SK-N-SH (cell line): ENCODE measurements around the gene SH3GLB2. TPM values are rescaled to one million over a fixed set of nuclear protein-coding genes. Genes with fewer than 3 reads are reported as not detected.

Experiments used
- CTCF ChIA-PET: fragments of 300-600, 350-600 bp; formaldehyde crosslinking; extraction: SDS; loops from one replicate; lab custom pipeline; 2021; lab: Yijun Ruan, JAX
- POLR2A ChIA-PET: fragments of 350-600 bp; sonication (Branson Sonifier 250); formaldehyde crosslinking; extraction: SDS; loops from one replicate; lab custom pipeline; 2020; ENCODE audit warnings: antibody characterized with exemption, inconsistent platforms; lab: Yijun Ruan, JAX
- DNase-seq: peaks from one replicate; pipeline ENCODE4 v3.0.0; 2012
- H2AFZ ChIP-seq: fragments of 200-600 bp; sonication (generic); 2 replicates; pipeline ENCODE4 v1.8.1; 2016; ENCODE audit warnings: antibody characterized with exemption, mild to moderate bottlenecking, low read depth
- H3F3A ChIP-seq: fragments of 200-600 bp; sonication (generic); replicated peaks from 2 replicates; pipeline ENCODE3; 2016; ENCODE audit warnings: antibody characterized with exemption, mild to moderate bottlenecking; ENCODE audit not compliant: insufficient read depth
- H3K27ac ChIP-seq, 2 experiments: fragments of 200-500 bp in 1 of 2; fragments of 200-600 bp in 1 of 2; sonication (Bioruptor generic) in 1 of 2; sonication (generic), shearing (Covaris generic) in 1 of 2; 2 replicates each; pipeline versions ENCODE4 v1.5.1 to v1.6.1; 2014 to 2016; ENCODE audit warnings: low read depth in 2 of 2, inconsistent platforms in 1 of 2, low read length in 1 of 2, mild to moderate bottlenecking in 1 of 2, mixed read lengths in 1 of 2
- H3K27me3 ChIP-seq: fragments of 200-600 bp; sonication (generic), shearing (Covaris generic); 2 replicates; pipeline ENCODE4 v1.6.1; 2016; ENCODE audit warnings: mixed run types; ENCODE audit not compliant: insufficient read depth
- H3K36me3 ChIP-seq, 2 experiments: fragments of 200-500 bp in 1 of 2; fragments of 200-600 bp in 1 of 2; sonication (Bioruptor generic) in 1 of 2; sonication (generic) in 1 of 2; replicated peaks in 1 of 2; 2 replicates each; pipeline versions ENCODE3 to v1.5.1; 2014 to 2016; ENCODE audit warnings: low read length in 1 of 2, mild to moderate bottlenecking in 1 of 2; ENCODE audit not compliant: insufficient read depth in 2 of 2, control insufficient read depth in 1 of 2
- H3K4me1 ChIP-seq, 2 experiments: fragments of 200-500 bp in 1 of 2; fragments of 200-600 bp in 1 of 2; sonication (Bioruptor generic) in 1 of 2; sonication (generic), shearing (Covaris generic) in 1 of 2; 2 replicates each; pipeline versions ENCODE4 v1.5.1 to v1.6.1; 2014 to 2016; ENCODE audit warnings: low read depth in 1 of 2, low read length in 1 of 2, mixed run types in 1 of 2; ENCODE audit not compliant: insufficient read depth in 2 of 2, control insufficient read depth in 1 of 2
- H3K4me2 ChIP-seq: fragments of 200-600 bp; sonication (generic), shearing (Covaris generic); 2 replicates; pipeline ENCODE4 v1.6.1; 2017; ENCODE audit warnings: mixed run types
- H3K4me3 ChIP-seq, 2 experiments: fragments of 200-500 bp in 1 of 2; fragments of 200-600 bp in 1 of 2; sonication (Bioruptor generic) in 1 of 2; sonication (generic), shearing (Covaris generic) in 1 of 2; 2 replicates each; pipeline versions ENCODE4 v1.5.1 to v1.8.1; 2014 to 2016; ENCODE audit warnings: low read depth in 2 of 2, inconsistent platforms in 1 of 2, low read length in 1 of 2, mild to moderate bottlenecking in 1 of 2, mixed read lengths in 1 of 2, moderate library complexity in 1 of 2
- H3K79me2 ChIP-seq: fragments of 200-600 bp; sonication (generic); 2 replicates; pipeline ENCODE4 v1.8.1; 2017; ENCODE audit warnings: mild to moderate bottlenecking; ENCODE audit not compliant: insufficient read depth
- H3K9ac ChIP-seq: fragments of 200-600 bp; sonication (generic); 2 replicates; pipeline ENCODE4 v1.6.1; 2017; ENCODE audit warnings: mixed run types
- H3K9me2 ChIP-seq: fragments of 200-600 bp; sonication (generic); 2 replicates; pipeline ENCODE4 v1.6.1; 2017; ENCODE audit warnings: mixed run types
- H3K9me3 ChIP-seq: fragments of 200-600 bp; sonication (generic); 2 replicates; pipeline ENCODE4 v1.6.1; 2017; ENCODE audit warnings: mixed run types, mild to moderate bottlenecking, moderate library complexity
- H4K20me1 ChIP-seq: fragments of 200-600 bp; sonication (generic); 2 replicates; pipeline ENCODE4 v1.6.1; 2017; ENCODE audit warnings: mild to moderate bottlenecking, mixed run types; ENCODE audit not compliant: insufficient read depth
- CTCF ChIP-seq: fragments of 200-600 bp; sonication (generic); IDR thresholded peaks from 2 replicates; pipeline ENCODE4 v1.6.1; 2017; ENCODE audit warnings: antibody characterized with exemption, mild to moderate bottlenecking, moderate library complexity
- ELF1 ChIP-seq: IDR thresholded peaks from 2 replicates; pipeline ENCODE4 v1.4.0; 2012
- EP300 ChIP-seq, 2 experiments: IDR thresholded peaks; 2 replicates each; pipeline versions ENCODE4 v1.4.0 to v1.6.1; 2012; ENCODE audit warnings: borderline replicate concordance in 1 of 2, low read depth in 1 of 2, low read length in 1 of 2
- EZH2phosphoT487 ChIP-seq: fragments of 200-600 bp; sonication (generic); IDR thresholded peaks from 2 replicates; pipeline ENCODE4 v1.6.1; 2017; ENCODE audit warnings: low read depth, mixed run types, mild to moderate bottlenecking, antibody characterized with exemption, moderate library complexity, borderline replicate concordance
- FOSL2 ChIP-seq: IDR thresholded peaks from 2 replicates; pipeline ENCODE4 v1.4.0; 2012; ENCODE audit warnings: low read depth, mild to moderate bottlenecking, moderate library complexity, borderline replicate concordance
- JUND ChIP-seq: IDR thresholded peaks from 2 replicates; pipeline ENCODE4 v1.4.0; 2012
- MEF2A ChIP-seq: IDR thresholded peaks from 2 replicates; pipeline ENCODE4 v1.4.0; 2012; ENCODE audit warnings: low read depth, borderline replicate concordance
- NRF1 ChIP-seq: IDR thresholded peaks from 2 replicates; pipeline ENCODE4 v1.6.1; 2012; ENCODE audit warnings: low read depth, mild to moderate bottlenecking, low read length
- POLR2AphosphoS5 ChIP-seq: IDR thresholded peaks from 2 replicates; pipeline ENCODE4 v1.6.1; 2012; ENCODE audit warnings: low read depth, low read length
- RFX5 ChIP-seq: IDR thresholded peaks from 2 replicates; pipeline ENCODE4 v1.6.1; 2012; ENCODE audit warnings: mild to moderate bottlenecking, improper control_type of control experiment, low read length
- SIN3A ChIP-seq: IDR thresholded peaks from 2 replicates; pipeline ENCODE4 v1.6.1; 2012; ENCODE audit warnings: low read depth, mild to moderate bottlenecking, low read length, moderate library complexity, borderline replicate concordance
- TCF12 ChIP-seq: IDR thresholded peaks from 2 replicates; pipeline ENCODE4 v1.4.0; 2012
- TEAD4 ChIP-seq: IDR thresholded peaks from 2 replicates; pipeline ENCODE4 v1.4.0; 2012; ENCODE audit warnings: mild to moderate bottlenecking, borderline replicate concordance; ENCODE audit not compliant: insufficient read depth
- WGBS: methylation state at CpG from one replicate; pipeline ENCODE4 v1.1.6; 2017; ENCODE audit warnings: low lambda C conversion rate; 5-methylcytosine and 5-hydroxymethylcytosine counted together
- polyA plus RNA-seq, 3 experiments: library from polyadenylated mRNA; depleted of rRNA; stranded (reverse); fragments of >200 nt; gene quantifications; 2 replicates each; pipeline ENCODE4 v1.2.3, GENCODE V29; 2012
- TF ChIP-seq, protein P1 (sequence below): IDR thresholded peaks from 2 replicates; pipeline ENCODE4 v1.4.0; 2012; ENCODE audit warnings: low read depth, borderline replicate concordance
- TF ChIP-seq, protein P2 (sequence below): IDR thresholded peaks from 2 replicates; pipeline ENCODE4 v1.6.1; 2012; ENCODE audit warnings: mild to moderate bottlenecking, low read depth, low read length, moderate library complexity

SH3GLB2 gene
- polyA plus RNA-seq, 1 of the 3 experiments (the other 2 are of a cell fraction): 94.4 TPM

DNA sequence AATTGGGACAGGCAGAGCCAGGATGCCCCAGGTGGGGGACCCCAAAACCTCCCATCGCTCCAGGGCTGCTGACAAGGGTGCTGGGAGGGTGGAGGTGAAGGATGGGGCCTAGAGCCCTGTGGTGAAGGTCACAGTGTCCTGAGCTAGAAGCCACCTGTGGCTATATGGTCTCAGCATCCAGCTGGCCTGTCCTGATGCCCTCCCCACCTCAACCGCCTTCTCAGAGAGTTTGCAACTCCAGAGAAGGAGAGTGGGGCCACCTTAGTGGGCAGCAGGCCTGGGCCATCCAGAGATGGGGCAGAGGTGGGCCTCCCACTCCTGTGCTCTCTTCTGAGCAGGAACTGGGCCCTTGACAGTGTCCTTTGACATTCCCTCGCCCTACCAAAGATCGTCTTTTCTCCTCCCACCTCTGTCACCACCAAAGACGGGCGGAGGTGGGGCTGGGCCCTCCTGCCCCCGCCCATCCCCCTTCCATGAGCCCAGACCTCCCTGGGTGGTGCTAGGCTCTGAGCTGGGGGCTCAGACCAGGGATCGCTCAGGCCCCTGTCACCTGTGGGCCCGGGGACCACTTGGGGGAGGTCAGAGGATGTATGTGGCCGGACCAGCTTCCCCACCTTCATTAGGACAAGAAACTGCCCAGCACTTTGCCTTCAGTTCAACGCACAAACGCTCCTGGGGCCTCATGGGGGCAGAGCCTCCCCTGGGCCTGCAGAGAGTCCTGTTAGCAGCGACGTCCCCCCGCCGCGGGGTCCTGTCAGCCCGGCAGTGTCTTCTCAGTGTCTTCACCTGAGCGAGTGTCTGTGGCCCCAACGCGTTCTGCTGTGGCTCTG, 42.8 kb upstream of the SH3GLB2 start:
- TF ChIP-seq, protein P1, sequence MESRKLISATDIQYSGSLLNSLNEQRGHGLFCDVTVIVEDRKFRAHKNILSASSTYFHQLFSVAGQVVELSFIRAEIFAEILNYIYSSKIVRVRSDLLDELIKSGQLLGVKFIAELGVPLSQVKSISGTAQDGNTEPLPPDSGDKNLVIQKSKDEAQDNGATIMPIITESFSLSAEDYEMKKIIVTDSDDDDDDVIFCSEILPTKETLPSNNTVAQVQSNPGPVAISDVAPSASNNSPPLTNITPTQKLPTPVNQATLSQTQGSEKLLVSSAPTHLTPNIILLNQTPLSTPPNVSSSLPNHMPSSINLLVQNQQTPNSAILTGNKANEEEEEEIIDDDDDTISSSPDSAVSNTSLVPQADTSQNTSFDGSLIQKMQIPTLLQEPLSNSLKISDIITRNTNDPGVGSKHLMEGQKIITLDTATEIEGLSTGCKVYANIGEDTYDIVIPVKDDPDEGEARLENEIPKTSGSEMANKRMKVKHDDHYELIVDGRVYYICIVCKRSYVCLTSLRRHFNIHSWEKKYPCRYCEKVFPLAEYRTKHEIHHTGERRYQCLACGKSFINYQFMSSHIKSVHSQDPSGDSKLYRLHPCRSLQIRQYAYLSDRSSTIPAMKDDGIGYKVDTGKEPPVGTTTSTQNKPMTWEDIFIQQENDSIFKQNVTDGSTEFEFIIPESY: no peak
- no peak for TF ChIP-seq CTCF
- TF ChIP-seq POLR2AphosphoS5: no peak
- TF ChIP-seq EZH2phosphoT487: no peak
- no peak for TF ChIP-seq MEF2A
- no peak for TF ChIP-seq TEAD4
- no peak for TF ChIP-seq SIN3A
- WGBS: 86% methylated on average over 13 of the region's 21 CpGs
- ChIA-PET POLR2A (no interaction called here), CTCF (no interaction called here)
- H3K4me3 ChIP-seq: no peak overlapping the region
- H3K27ac ChIP-seq: no peak overlapping the region
- H3K4me2 ChIP-seq: no peak overlapping the region
- H3F3A ChIP-seq: peaks cover 2% of the 10 kb centered on the region
- H3K9me2 ChIP-seq: no peaks in the 10 kb centered on the region
- H2AFZ ChIP-seq: no peak overlapping the region
- H3K4me1 ChIP-seq: peaks cover 0 to 17% of the 10 kb centered on the region in 2 experiments; a peak in 1 of 4 replicates
- no peak for DNase-seq
- H4K20me1 ChIP-seq: no peaks in the 10 kb centered on the region
- no peaks in the 10 kb centered on the region for H3K27me3 ChIP-seq
- no peak overlapping the region for H3K9ac ChIP-seq
- H3K79me2 ChIP-seq: no peaks in the 10 kb centered on the region
- H3K9me3 ChIP-seq: no peaks in the 10 kb centered on the region
- peaks cover 0 to 18% of the 10 kb centered on the region in 2 experiments for H3K36me3 ChIP-seq

GRCh38 chr9:129069862-129070641, 41.9 kb upstream of the SH3GLB2 start:
- Histone ChIP-seq H3K9me3 (no peaks in the 10 kb centered on the region), H3K4me3 (no peak overlapping the region), H3F3A (peaks cover 2% of the 10 kb centered on the region), H3K27me3 (no peaks in the 10 kb centered on the region), H3K27ac (peak overlapping the region in 1 of 2 experiments; percentile 80; a peak in 2 of 4 replicates), H2AFZ (no peak overlapping the region), H3K9me2 (no peaks in the 10 kb centered on the region), H3K4me1 (peaks cover 0 to 17% of the 10 kb centered on the region in 2 experiments; a peak in 1 of 4 replicates), H4K20me1 (no peaks in the 10 kb centered on the region), H3K4me2 (no peak overlapping the region), H3K79me2 (no peaks in the 10 kb centered on the region), H3K36me3 (peaks cover 0 to 22% of the 10 kb centered on the region in 2 experiments), H3K9ac (no peak overlapping the region)
- DNase-seq: no peak
- POLR2A ChIA-PET: no interaction called here
- 91% methylated on average over 15 of the region's 26 CpGs for WGBS
- CTCF ChIA-PET: no interaction called here
- TF ChIP-seq TCF12 (no peak), NRF1 (no peak), EP300 (IDR thresholded peaks at IDR 0.05; ENCODE audit: borderline replicate concordance in 1 of 2, low read depth in 1 of 2, low read length in 1 of 2) (no peak), ELF1 (no peak), CTCF (no peak), RFX5 (no peak), JUND (no peak), FOSL2 (no peak)
- TF ChIP-seq, protein P2, sequence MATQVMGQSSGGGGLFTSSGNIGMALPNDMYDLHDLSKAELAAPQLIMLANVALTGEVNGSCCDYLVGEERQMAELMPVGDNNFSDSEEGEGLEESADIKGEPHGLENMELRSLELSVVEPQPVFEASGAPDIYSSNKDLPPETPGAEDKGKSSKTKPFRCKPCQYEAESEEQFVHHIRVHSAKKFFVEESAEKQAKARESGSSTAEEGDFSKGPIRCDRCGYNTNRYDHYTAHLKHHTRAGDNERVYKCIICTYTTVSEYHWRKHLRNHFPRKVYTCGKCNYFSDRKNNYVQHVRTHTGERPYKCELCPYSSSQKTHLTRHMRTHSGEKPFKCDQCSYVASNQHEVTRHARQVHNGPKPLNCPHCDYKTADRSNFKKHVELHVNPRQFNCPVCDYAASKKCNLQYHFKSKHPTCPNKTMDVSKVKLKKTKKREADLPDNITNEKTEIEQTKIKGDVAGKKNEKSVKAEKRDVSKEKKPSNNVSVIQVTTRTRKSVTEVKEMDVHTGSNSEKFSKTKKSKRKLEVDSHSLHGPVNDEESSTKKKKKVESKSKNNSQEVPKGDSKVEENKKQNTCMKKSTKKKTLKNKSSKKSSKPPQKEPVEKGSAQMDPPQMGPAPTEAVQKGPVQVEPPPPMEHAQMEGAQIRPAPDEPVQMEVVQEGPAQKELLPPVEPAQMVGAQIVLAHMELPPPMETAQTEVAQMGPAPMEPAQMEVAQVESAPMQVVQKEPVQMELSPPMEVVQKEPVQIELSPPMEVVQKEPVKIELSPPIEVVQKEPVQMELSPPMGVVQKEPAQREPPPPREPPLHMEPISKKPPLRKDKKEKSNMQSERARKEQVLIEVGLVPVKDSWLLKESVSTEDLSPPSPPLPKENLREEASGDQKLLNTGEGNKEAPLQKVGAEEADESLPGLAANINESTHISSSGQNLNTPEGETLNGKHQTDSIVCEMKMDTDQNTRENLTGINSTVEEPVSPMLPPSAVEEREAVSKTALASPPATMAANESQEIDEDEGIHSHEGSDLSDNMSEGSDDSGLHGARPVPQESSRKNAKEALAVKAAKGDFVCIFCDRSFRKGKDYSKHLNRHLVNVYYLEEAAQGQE: no peak
